Mucosa of descending colon (tissue), 3 donors: ENCODE data around the gene RALGPS2. TPM values are rescaled to one million over a fixed set of nuclear protein-coding genes. Genes with fewer than 3 reads are reported as not detected.

ENCODE experiments used
- ATAC-seq: fragments of 200-7000 bp; cut with Tn5 transposase; one replicate; pipeline ENCODE4 v1.9.1; 2020; ENCODE audit warnings: mild to moderate bottlenecking, moderate library complexity
- DNase-seq, 3 donors: peaks; one replicate each; pipeline ENCODE4 v3.0.0-alpha.2; 2020
- H3K36me3 ChIP-seq: fragments of 200-600 bp; one replicate; pipeline ENCODE4 v1.8.0; 2021; ENCODE audit warnings: low read depth, mild to moderate bottlenecking
- H3K4me1 ChIP-seq: fragments of 200-600 bp; one replicate; pipeline ENCODE4 v1.8.0; 2021; ENCODE audit warnings: low read depth, mild to moderate bottlenecking
- H3K4me3 ChIP-seq: fragments of 200-600 bp; one replicate; pipeline ENCODE4 v1.8.0; 2021; ENCODE audit warnings: mild to moderate bottlenecking
- H3K9me3 ChIP-seq: fragments of 200-600 bp; one replicate; pipeline ENCODE4 v1.8.0; 2021; ENCODE audit warnings: mild to moderate bottlenecking
- CTCF ChIP-seq: fragments of 200-600 bp; IDR thresholded peaks from one replicate; pipeline ENCODE4 v1.8.0; 2022; ENCODE audit warnings: antibody characterized with exemption, mild to moderate bottlenecking
- intact Hi-C, 2 donors: fragments of 100-400 bp; cut with DNase I in 1 of 2; cut with micrococcal nuclease in 1 of 2; formaldehyde crosslinking; loops; one replicate each; pipeline versions ENCODE4 v1.11.0 to v1.11.1; 2022; cut with DNase I, micrococcal nuclease
- total RNA-seq, 3 donors: library from RNA; stranded (reverse); fragmentation: NEBNext Ultra II Directional in 2 of 3; extraction: Animal tissue kit (Norgen Biotek cat#: 25700) in 2 of 3; gene quantifications; one replicate each; pipeline versions ENCODE4 v1.2.1 to v1.2.4, GENCODE V29; 2021 to 2023
- donor health status: DM: no; HTN: no; CAD: no; lungs with moderate emphysema.
- donor health status: DM: no; HTN: no; CAD: no.
- donor health status: DM: no; HTN: yes; CAD: no.

Gene RALGPS2
- total RNA-seq, 3 donors from 2014 or later: 25.9 to 49.9 (median 36.4) TPM

- Histone ChIP-seq H3K36me3 (no peaks in the 10 kb centered on the region), H3K4me3 (no peak overlapping the region), H3K4me1 (no peaks in the 10 kb centered on the region), H3K9me3 (no peaks in the 10 kb centered on the region)
- intact Hi-C loops: no loop called here
- no peak for DNase-seq
- no peak for TF ChIP-seq CTCF
- ATAC-seq: no peak
Measured at GRCh38 chr1:178951600-178951999, 226.6 kb downstream of the RALGPS2 start.

GRCh38 chr1:178953034-178953433 is 228.0 kb downstream of the RALGPS2 start:
- Histone ChIP-seq H3K36me3 (no peaks in the 10 kb centered on the region), H3K4me1 (no peaks in the 10 kb centered on the region), H3K9me3 (no peaks in the 10 kb centered on the region), H3K4me3 (no peak overlapping the region)
- no peak for TF ChIP-seq CTCF
- ATAC-seq (peak; percentile 33), DNase-seq (no peak)
- intact Hi-C loops: no loop called here

GRCh38 chr1:178953538-178954324 is 228.7 kb downstream of the RALGPS2 start:
- peak; percentile 28 for ATAC-seq
- TF ChIP-seq CTCF: no peak
- intact Hi-C loops: no loop called here
- Histone ChIP-seq H3K4me3 (no peak overlapping the region), H3K4me1 (no peaks in the 10 kb centered on the region), H3K9me3 (no peaks in the 10 kb centered on the region), H3K36me3 (no peaks in the 10 kb centered on the region)
- DNase-seq: no peak

GRCh38 chr1:178954325-178954690 is 229.3 kb downstream of the RALGPS2 start:
- intact Hi-C loops: no loop called here
- Histone ChIP-seq H3K4me1 (no peaks in the 10 kb centered on the region), H3K9me3 (no peaks in the 10 kb centered on the region), H3K36me3 (no peaks in the 10 kb centered on the region), H3K4me3 (no peak overlapping the region)
- no peak for TF ChIP-seq CTCF
- ATAC-seq (no peak), DNase-seq (no peak)

- intact Hi-C loops: no loop called here
- no peaks in the 10 kb centered on the region for H3K36me3 ChIP-seq
- DNase-seq: no peak
Measured at GRCh38 chr1:178954937-178955336, 229.9 kb downstream of the RALGPS2 start.

More at GRCh38 chr1:178954937-178955336, 229.9 kb downstream of the RALGPS2 start:
- Histone ChIP-seq H3K4me3 (no peak overlapping the region), H3K4me1 (no peaks in the 10 kb centered on the region), H3K9me3 (no peaks in the 10 kb centered on the region)
- ATAC-seq: no peak
- TF ChIP-seq CTCF: no peak
